ENCODE results near the gene CCDC40. TPM values are rescaled to one million over a fixed set of nuclear protein-coding genes. Genes with fewer than 3 reads are reported as not detected.

CCDC40 gene
- total RNA-seq, 1 donor from 2014 or later: 7.7 TPM

- peaks cover 12% of the 10 kb centered on the region for H3K4me1 Mint-ChIP-seq
- no peak overlapping the region for H3K4me2 ChIP-seq
Measured at GRCh38 chr17:80071116-80071841, 34.8 kb downstream of the CCDC40 start.

GRCh38 chr17:80072410-80072809 lies 36.0 kb downstream of the CCDC40 start:
- Histone ChIP-seq H3K27ac (no peak overlapping the region), H3K36me3 (no peaks in the 10 kb centered on the region), H3K27me3 (no peaks in the 10 kb centered on the region), H3K4me2 (no peak overlapping the region), H4K20me1 (ENCODE audit: low read depth) (no peaks in the 10 kb centered on the region), H3K79me2 (ENCODE audit: low read depth) (no peaks in the 10 kb centered on the region), H3K4me3 (no peak overlapping the region), H3K9me3 (ENCODE audit: low read depth) (no peaks in the 10 kb centered on the region), H3F3A (ENCODE audit: low read depth) (no peaks in the 10 kb centered on the region), H2AFZ (replicated peaks) (no peak overlapping the region), H3K4me1 (no peaks in the 10 kb centered on the region), H3K9ac (no peak overlapping the region)
- Mint-ChIP-seq H3K27me3 (ENCODE audit: insufficient read depth, low read depth) (peaks cover under 1% of the 10 kb centered on the region), H3K9me3 (no peaks in the 10 kb centered on the region), H3K27ac (no peak overlapping the region), H3K4me3 (no peak overlapping the region), H3K4me1 (peaks cover 12% of the 10 kb centered on the region), H3K36me3 (peaks cover 14% of the 10 kb centered on the region)
- no peak for DNase-seq (ENCODE audit: low spot score)
- TF ChIP-seq EZH2 (IDR thresholded peaks at IDR 0.05) (no peak), CTCF (IDR thresholded peaks at IDR 0.05) (no peak), EZH2phosphoT487 (IDR thresholded peaks at IDR 0.05) (no peak)

More at GRCh38 chr17:80071116-80071841, 34.8 kb downstream of the CCDC40 start:
- H3K36me3 Mint-ChIP-seq: peaks cover 17% of the 10 kb centered on the region
- H3K9me3 Mint-ChIP-seq: no peaks in the 10 kb centered on the region
- Histone ChIP-seq H4K20me1 (ENCODE audit: low read depth) (no peaks in the 10 kb centered on the region), H3K36me3 (no peaks in the 10 kb centered on the region), H3K27ac (no peak overlapping the region), H2AFZ (replicated peaks) (no peak overlapping the region), H3K9me3 (ENCODE audit: low read depth) (no peaks in the 10 kb centered on the region), H3K27me3 (no peaks in the 10 kb centered on the region), H3K4me3 (no peak overlapping the region), H3K79me2 (ENCODE audit: low read depth) (no peaks in the 10 kb centered on the region), H3F3A (ENCODE audit: low read depth) (peaks cover under 1% of the 10 kb centered on the region), H3K4me1 (no peaks in the 10 kb centered on the region), H3K9ac (no peak overlapping the region)
- TF ChIP-seq EZH2phosphoT487 (IDR thresholded peaks at IDR 0.05): no peak
- no peak for TF ChIP-seq CTCF (IDR thresholded peaks at IDR 0.05)
- TF ChIP-seq EZH2 (IDR thresholded peaks at IDR 0.05): no peak
- no peaks in the 10 kb centered on the region for H3K27me3 Mint-ChIP-seq (ENCODE audit: insufficient read depth, low read depth)
- peak overlapping the region; percentile 48 for H3K27ac Mint-ChIP-seq
- H3K4me3 Mint-ChIP-seq: no peak overlapping the region
- DNase-seq (ENCODE audit: low spot score): no peak

- no peaks in the 10 kb centered on the region for H3K9me3 Mint-ChIP-seq
- Histone ChIP-seq H3K27me3 (no peaks in the 10 kb centered on the region), H3K4me2 (no peak overlapping the region), H2AFZ (replicated peaks) (no peak overlapping the region), H3K79me2 (ENCODE audit: low read depth) (no peaks in the 10 kb centered on the region), H3K36me3 (no peaks in the 10 kb centered on the region), H4K20me1 (ENCODE audit: low read depth) (no peaks in the 10 kb centered on the region), H3K27ac (no peak overlapping the region), H3F3A (ENCODE audit: low read depth) (no peaks in the 10 kb centered on the region), H3K4me3 (no peak overlapping the region), H3K4me1 (no peaks in the 10 kb centered on the region), H3K9me3 (ENCODE audit: low read depth) (no peaks in the 10 kb centered on the region), H3K9ac (no peak overlapping the region)
- no peak for DNase-seq (ENCODE audit: low spot score)
- no peak overlapping the region for H3K27ac Mint-ChIP-seq
- H3K36me3 Mint-ChIP-seq: peaks cover 10% of the 10 kb centered on the region
- TF ChIP-seq EZH2 (IDR thresholded peaks at IDR 0.05) (no peak), EZH2phosphoT487 (IDR thresholded peaks at IDR 0.05) (no peak), CTCF (IDR thresholded peaks at IDR 0.05) (no peak)
- no peak overlapping the region for H3K4me3 Mint-ChIP-seq
- H3K4me1 Mint-ChIP-seq: peaks cover 8% of the 10 kb centered on the region
- peaks cover 4% of the 10 kb centered on the region for H3K27me3 Mint-ChIP-seq (ENCODE audit: insufficient read depth, low read depth)
Measured at GRCh38 chr17:80080081-80080480, 43.6 kb downstream of the CCDC40 start.
